Neural progenitor cell (in vitro differentiated cells): ENCODE measurements around the gene ANKRD6. TPM values are rescaled to one million over a fixed set of nuclear protein-coding genes. Genes with fewer than 3 reads are reported as not detected.

Experiments used
- DNase-seq: peaks from one replicate; pipeline ENCODE4 v3.0.0-alpha.2; 2016; ENCODE audit warnings: low spot score
- H2AFZ ChIP-seq: fragments of 200-600 bp; sonication (generic); replicated peaks from 2 replicates; pipeline ENCODE4 v1.6.1; 2016; ENCODE audit warnings: antibody characterized with exemption
- H3F3A ChIP-seq: fragments of 200-600 bp; sonication (generic); 2 replicates; pipeline ENCODE4 v1.6.1; 2016; ENCODE audit warnings: antibody characterized with exemption, low read depth
- H3K27ac ChIP-seq: fragments of 200-600 bp; sonication (generic); 2 replicates; pipeline ENCODE4 v1.5.1; 2016; ENCODE audit warnings: mild to moderate bottlenecking
- H3K27me3 ChIP-seq: fragments of 200-600 bp; sonication (generic); 2 replicates; pipeline ENCODE4 v1.6.1; 2016; ENCODE audit warnings: mild to moderate bottlenecking, moderate library complexity
- H3K36me3 ChIP-seq: fragments of 200-600 bp; sonication (generic); 2 replicates; pipeline ENCODE4 v1.5.1; 2016
- H3K4me1 ChIP-seq: fragments of 200-600 bp; sonication (generic); 2 replicates; pipeline ENCODE4 v1.6.1; 2016; ENCODE audit warnings: mixed run types
- H3K4me2 ChIP-seq: fragments of 200-600 bp; sonication (generic); 2 replicates; pipeline ENCODE4 v1.6.1; 2016
- H3K4me3 ChIP-seq: fragments of 200-600 bp; sonication (generic); 2 replicates; pipeline ENCODE4 v1.5.1; 2016
- H3K79me2 ChIP-seq: fragments of 200-600 bp; sonication (generic); 2 replicates; pipeline ENCODE4 v1.6.1; 2016; ENCODE audit warnings: low read depth
- H3K9ac ChIP-seq: fragments of 200-600 bp; sonication (generic); 2 replicates; pipeline ENCODE4 v1.6.1; 2016
- H3K9me3 ChIP-seq: fragments of 200-600 bp; sonication (generic); 2 replicates; pipeline ENCODE4 v1.5.1; 2016; ENCODE audit warnings: low read depth
- H4K20me1 ChIP-seq: fragments of 200-600 bp; sonication (generic); 2 replicates; pipeline ENCODE4 v1.6.1; 2016; ENCODE audit warnings: low read depth
- H3K27ac Mint-ChIP-seq: 3 replicates; pipeline ENCODE4 v1.8.0; 2021; ENCODE audit warnings: mixed read lengths
- H3K27me3 Mint-ChIP-seq: 2 replicates; pipeline ENCODE4 v1.8.0; 2022; ENCODE audit warnings: low read depth, mild to moderate bottlenecking, inconsistent platforms, moderate library complexity, mixed read lengths; ENCODE audit not compliant: insufficient read depth
- H3K36me3 Mint-ChIP-seq: 3 replicates; pipeline ENCODE4 v1.8.0; 2021; ENCODE audit warnings: mixed read lengths
- H3K4me1 Mint-ChIP-seq: 3 replicates; pipeline ENCODE4 v1.8.0; 2021; ENCODE audit warnings: mixed read lengths
- H3K4me3 Mint-ChIP-seq: 3 replicates; pipeline ENCODE4 v1.8.0; 2021; ENCODE audit warnings: mild to moderate bottlenecking, moderate library complexity, mixed read lengths
- H3K9me3 Mint-ChIP-seq: 3 replicates; pipeline ENCODE4 v1.8.0; 2020; ENCODE audit warnings: mixed read lengths
- CTCF ChIP-seq: fragments of 200-600 bp; sonication (generic); IDR thresholded peaks from 2 replicates; pipeline ENCODE4 v1.5.1; 2017; ENCODE audit warnings: antibody characterized with exemption, mild to moderate bottlenecking
- EZH2 ChIP-seq: fragments of 200-600 bp; sonication (generic); IDR thresholded peaks from 2 replicates; pipeline ENCODE4 v1.6.1; 2017; ENCODE audit warnings: antibody characterized with exemption, mild to moderate bottlenecking, moderate library complexity
- EZH2phosphoT487 ChIP-seq: fragments of 200-600 bp; sonication (generic); IDR thresholded peaks from 2 replicates; pipeline ENCODE4 v1.6.1; 2017; ENCODE audit warnings: antibody characterized with exemption
- total RNA-seq: library from RNA; depleted of rRNA; stranded (reverse); fragments of >200 nt; gene quantifications from 2 replicates; pipeline ENCODE4 v1.2.3, GENCODE V29; 2015; ENCODE audit warnings: low replicate concordance

The ANKRD6 gene
- total RNA-seq, 1 donor from 2014 or later = 36.3 TPM

GRCh38 chr6:89475634-89476033 is 42.7 kb downstream of the ANKRD6 start:
- Histone ChIP-seq H3F3A (no peaks in the 10 kb centered on the region), H3K4me1 (peaks cover 4% of the 10 kb centered on the region), H3K9ac (no peak overlapping the region), H3K9me3 (no peaks in the 10 kb centered on the region), H3K36me3 (no peaks in the 10 kb centered on the region), H3K79me2 (no peaks in the 10 kb centered on the region), H2AFZ (no peak overlapping the region), H3K27me3 (no peaks in the 10 kb centered on the region), H4K20me1 (peaks cover 4% of the 10 kb centered on the region), H3K27ac (no peak overlapping the region), H3K4me2 (no peak overlapping the region), H3K4me3 (no peak overlapping the region)
- no peak for DNase-seq
- no peak overlapping the region for H3K27ac Mint-ChIP-seq
- TF ChIP-seq EZH2 = no peak
- TF ChIP-seq CTCF = no peak
- no peak for TF ChIP-seq EZH2phosphoT487
- no peaks in the 10 kb centered on the region for H3K27me3 Mint-ChIP-seq
- no peak overlapping the region for H3K4me3 Mint-ChIP-seq
- H3K36me3 Mint-ChIP-seq = peaks cover 2% of the 10 kb centered on the region
- peaks cover 4% of the 10 kb centered on the region for H3K4me1 Mint-ChIP-seq
- H3K9me3 Mint-ChIP-seq = peaks cover 2% of the 10 kb centered on the region

GRCh38 chr6:89479897-89480296 is 46.9 kb downstream of the ANKRD6 start:
- no peak overlapping the region for H3K4me3 ChIP-seq
- H2AFZ ChIP-seq = no peak overlapping the region
- Mint-ChIP-seq H3K27ac (no peak overlapping the region), H3K4me3 (no peak overlapping the region), H3K36me3 (peaks cover 2% of the 10 kb centered on the region), H3K9me3 (peaks cover 2% of the 10 kb centered on the region), H3K4me1 (peaks cover 33% of the 10 kb centered on the region), H3K27me3 (peaks cover 4% of the 10 kb centered on the region)
- H4K20me1 ChIP-seq = peaks cover 22% of the 10 kb centered on the region
- H3K27ac ChIP-seq = no peak overlapping the region
- peaks cover 16% of the 10 kb centered on the region for H3F3A ChIP-seq
- H3K4me2 ChIP-seq = no peak overlapping the region
- no peaks in the 10 kb centered on the region for H3K9me3 ChIP-seq
- H3K36me3 ChIP-seq = no peaks in the 10 kb centered on the region
- H3K9ac ChIP-seq = no peak overlapping the region
- no peak for TF ChIP-seq EZH2phosphoT487
- H3K27me3 ChIP-seq = no peaks in the 10 kb centered on the region
- no peak for DNase-seq
- peaks cover 29% of the 10 kb centered on the region for H3K4me1 ChIP-seq
- H3K79me2 ChIP-seq = peaks cover 4% of the 10 kb centered on the region

GRCh38 chr6:89481695-89482094 is 48.7 kb downstream of the ANKRD6 start:
- Mint-ChIP-seq H3K36me3 (peaks cover 2% of the 10 kb centered on the region), H3K27ac (peak overlapping the region; percentile 58), H3K9me3 (peaks cover 2% of the 10 kb centered on the region), H3K4me3 (no peak overlapping the region), H3K4me1 (peaks cover 41% of the 10 kb centered on the region), H3K27me3 (peaks cover 4% of the 10 kb centered on the region)
- Histone ChIP-seq H3K27me3 (no peaks in the 10 kb centered on the region), H3K36me3 (no peaks in the 10 kb centered on the region), H3K4me2 (no peak overlapping the region), H3K79me2 (peaks cover 4% of the 10 kb centered on the region), H3K27ac (no peak overlapping the region), H3K9ac (no peak overlapping the region), H3F3A (peaks cover 16% of the 10 kb centered on the region), H3K4me3 (no peak overlapping the region), H2AFZ (no peak overlapping the region), H3K4me1 (peaks cover 47% of the 10 kb centered on the region), H4K20me1 (peaks cover 22% of the 10 kb centered on the region), H3K9me3 (no peaks in the 10 kb centered on the region)
- no peak for DNase-seq
- TF ChIP-seq CTCF = no peak
- no peak for TF ChIP-seq EZH2
- no peak for TF ChIP-seq EZH2phosphoT487

GRCh38 chr6:89482126-89482525 is 49.2 kb downstream of the ANKRD6 start:
- Mint-ChIP-seq H3K27ac (peak overlapping the region; percentile 58), H3K36me3 (peaks cover 2% of the 10 kb centered on the region), H3K9me3 (peaks cover 2% of the 10 kb centered on the region), H3K4me3 (no peak overlapping the region), H3K27me3 (peaks cover 4% of the 10 kb centered on the region), H3K4me1 (peaks cover 41% of the 10 kb centered on the region)
- no peaks in the 10 kb centered on the region for H3K27me3 ChIP-seq
- H3K9ac ChIP-seq = no peak overlapping the region
- peaks cover 16% of the 10 kb centered on the region for H3F3A ChIP-seq
- peaks cover 8% of the 10 kb centered on the region for H3K79me2 ChIP-seq
- H3K27ac ChIP-seq = no peak overlapping the region
- H3K4me3 ChIP-seq = no peak overlapping the region
- H3K9me3 ChIP-seq = no peaks in the 10 kb centered on the region
- no peak for DNase-seq
- H2AFZ ChIP-seq = no peak overlapping the region
- H4K20me1 ChIP-seq = peaks cover 22% of the 10 kb centered on the region
- peaks cover 50% of the 10 kb centered on the region for H3K4me1 ChIP-seq
- H3K4me2 ChIP-seq = no peak overlapping the region
- no peaks in the 10 kb centered on the region for H3K36me3 ChIP-seq
- no peak for TF ChIP-seq EZH2
- no peak for TF ChIP-seq CTCF
- no peak for TF ChIP-seq EZH2phosphoT487
